G401.6 (cell line): ENCODE results near the gene PHC2.
"Not testable (repeated sequence)": the region's sequence is repeated elsewhere in the genome, so short reads cannot be mapped to it uniquely, and the experiment has no call there.

ENCODE experiments used
- FAIRE-seq: peaks from 2 replicates; lab custom pipeline; 2012; peaks lifted over from hg19 to GRCh38; lab: Jason Lieb, UNC

PHC2 gene

DNA sequence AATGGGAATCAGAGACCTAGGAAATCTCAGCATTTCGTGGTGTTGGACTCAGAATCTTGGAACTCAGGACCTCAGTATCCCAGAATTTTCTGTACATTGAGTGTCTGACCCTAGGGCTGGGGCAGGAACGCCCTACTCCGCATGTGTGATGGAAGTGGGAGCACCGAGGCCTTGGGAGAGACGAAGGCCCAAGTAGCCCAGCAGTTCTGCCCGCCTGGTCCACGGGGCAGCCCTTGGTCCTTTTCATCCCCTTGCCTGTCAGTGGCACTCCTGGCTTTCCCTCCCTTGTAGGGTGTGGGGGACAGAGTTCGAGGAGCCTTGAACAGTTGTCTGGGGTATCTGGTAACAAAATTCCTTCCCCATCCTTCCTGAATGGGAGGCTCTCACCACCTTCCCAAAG lies 120.2 kb downstream of the PHC2 start:
- FAIRE-seq: no peak

DNA sequence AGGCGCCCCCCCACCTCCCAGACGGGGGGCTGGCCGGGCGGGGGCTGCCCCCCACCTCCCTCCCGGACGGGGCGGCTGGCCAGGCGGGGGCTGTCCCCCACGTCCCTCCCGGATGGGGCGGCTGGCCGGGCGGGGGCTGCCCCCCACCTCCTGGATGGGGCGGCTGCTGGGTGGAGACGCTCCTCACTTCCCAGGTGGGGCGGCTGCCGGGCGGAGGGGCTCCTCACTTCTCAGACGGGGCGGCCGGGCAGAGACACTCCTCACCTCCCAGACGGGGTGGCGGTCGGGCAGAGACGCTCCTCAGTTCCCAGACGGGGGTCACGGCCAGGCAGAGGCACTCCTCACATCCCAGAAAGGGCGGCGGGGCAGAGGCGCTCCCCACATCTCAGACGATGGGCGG lies 121.5 kb downstream of the PHC2 start:
- not testable (repeated sequence) for FAIRE-seq

- FAIRE-seq: no peak
These were observed 123.4 kb downstream of the PHC2 start for GRCh38 chr1:33307494-33307864.

GRCh38 chr1:33306653-33307493 lies 124.0 kb downstream of the PHC2 start:
- FAIRE-seq: no peak

DNA sequence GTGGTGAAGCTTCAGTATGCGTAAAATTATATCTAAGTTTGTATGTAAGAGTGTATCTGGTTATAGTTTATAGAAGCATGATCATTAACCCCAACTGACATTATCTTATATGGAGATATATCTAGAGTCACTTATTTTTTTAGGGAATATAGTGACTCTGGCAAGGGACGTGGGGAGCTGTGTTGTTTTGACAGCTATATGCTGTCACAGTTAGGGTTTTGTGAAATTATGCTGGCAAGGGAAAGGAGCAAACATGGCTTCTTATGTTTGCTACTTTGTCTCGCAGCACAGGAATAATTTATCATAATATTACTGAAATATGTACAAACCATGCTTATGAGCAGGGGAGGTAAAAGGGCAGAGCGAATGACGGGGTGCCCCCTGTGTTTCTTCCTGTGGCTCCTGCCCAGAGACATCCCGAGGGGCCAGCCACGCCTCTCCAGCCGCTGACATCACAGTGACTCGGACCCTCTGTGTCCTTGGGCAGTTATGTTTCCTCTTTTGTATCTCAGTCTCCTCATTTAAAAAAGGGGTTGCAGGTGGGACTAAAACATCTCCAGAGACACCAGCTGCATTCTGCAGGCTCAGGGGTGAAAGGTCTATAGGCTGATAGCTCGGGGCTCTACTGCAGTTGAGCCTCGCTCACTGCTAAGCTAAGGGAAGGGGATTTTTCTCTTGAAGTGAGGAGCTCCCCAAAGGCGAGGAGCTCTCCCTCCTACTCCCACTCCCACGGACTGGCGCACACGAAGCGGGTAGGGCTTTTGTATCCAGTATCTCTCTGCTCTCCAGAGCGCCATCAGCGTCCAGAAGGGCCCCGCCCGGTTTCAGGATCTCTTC lies 124.9 kb downstream of the PHC2 start:
- FAIRE-seq: no peak

DNA sequence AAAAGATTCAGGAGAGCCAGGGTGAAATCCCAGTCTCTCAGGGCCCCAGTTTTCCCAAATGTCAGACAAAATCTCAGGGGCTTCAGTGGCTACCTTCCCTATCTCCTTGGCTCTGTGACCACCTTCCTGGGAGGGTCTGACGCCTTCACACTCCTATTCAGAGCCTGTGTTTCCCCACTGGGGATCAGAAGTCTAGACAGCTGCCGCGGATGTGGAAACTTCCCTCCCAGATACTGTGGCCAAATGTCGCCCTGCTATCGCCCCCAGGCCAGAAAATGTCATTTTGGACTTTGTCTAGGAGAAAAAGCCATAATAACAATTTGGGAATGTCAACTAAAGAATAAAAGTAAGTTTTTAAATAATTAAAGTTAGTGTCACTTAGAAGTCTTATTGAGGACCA lies 125.9 kb downstream of the PHC2 start:
- no peak for FAIRE-seq

DNA sequence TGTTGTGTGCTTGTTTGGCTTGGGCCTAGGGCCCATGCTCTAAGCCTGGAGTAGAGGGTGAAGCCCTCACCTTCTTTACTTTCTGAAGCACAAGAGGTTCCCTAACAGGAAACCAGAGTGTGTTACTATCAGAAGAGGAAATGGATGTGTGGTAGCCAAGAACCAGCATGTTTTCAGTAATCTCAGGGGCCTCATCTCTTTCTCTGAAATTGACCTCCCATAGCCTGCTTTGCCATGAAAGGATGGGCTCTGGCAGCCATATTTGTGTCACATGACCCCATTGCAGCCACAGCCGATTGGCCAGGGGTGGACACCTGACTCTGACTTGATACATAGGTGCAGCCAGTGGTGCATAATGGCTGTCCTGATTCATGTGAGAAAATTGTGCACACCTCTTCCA lies 128.6 kb downstream of the PHC2 start:
- no peak for FAIRE-seq

GRCh38 chr1:33301273-33301984 lies 129.5 kb downstream of the PHC2 start:
- no peak for FAIRE-seq

GRCh38 chr1:33300673-33301072 lies 130.2 kb downstream of the PHC2 start:
- FAIRE-seq: no peak

DNA sequence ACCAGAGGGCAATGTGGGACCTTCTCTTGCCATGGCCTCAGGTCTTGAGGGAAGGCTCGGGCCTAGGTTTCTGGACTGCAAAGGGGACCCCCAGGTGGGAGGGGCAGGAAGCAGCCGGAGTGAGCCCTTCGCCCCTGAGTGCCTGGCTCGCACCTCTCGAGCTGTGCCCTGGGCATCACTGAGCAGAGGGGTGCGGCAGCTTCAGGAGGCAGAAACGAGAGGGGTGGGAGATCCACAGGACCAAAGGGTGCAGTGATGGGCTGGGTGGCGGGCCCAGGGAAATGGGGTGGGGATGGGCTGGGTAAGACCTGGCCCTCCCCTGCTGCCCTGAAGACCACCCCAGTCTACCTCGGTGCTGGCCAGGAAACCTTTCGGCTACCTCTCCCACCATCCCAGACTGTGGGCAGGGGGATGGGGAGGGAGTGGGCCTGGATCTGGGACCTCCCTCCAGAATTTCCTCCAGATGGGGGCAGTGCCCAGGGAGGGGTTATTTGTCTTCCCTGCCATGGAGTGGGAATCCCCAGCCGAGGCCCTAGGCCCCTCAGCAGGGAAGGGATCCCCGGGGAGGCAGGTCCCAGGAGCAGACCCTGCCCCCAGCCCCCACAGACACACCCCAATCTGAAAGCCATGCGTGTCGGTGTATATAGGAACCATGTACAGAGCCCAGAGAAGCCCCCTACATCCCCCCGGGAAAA lies 131.3 kb downstream of the PHC2 start:
- FAIRE-seq: no peak

- peak; percentile 39 for FAIRE-seq
These were observed 132.1 kb downstream of the PHC2 start for GRCh38 chr1:33298623-33299277.

GRCh38 chr1:33297911-33298622 lies 132.8 kb downstream of the PHC2 start:
- FAIRE-seq: no peak

DNA sequence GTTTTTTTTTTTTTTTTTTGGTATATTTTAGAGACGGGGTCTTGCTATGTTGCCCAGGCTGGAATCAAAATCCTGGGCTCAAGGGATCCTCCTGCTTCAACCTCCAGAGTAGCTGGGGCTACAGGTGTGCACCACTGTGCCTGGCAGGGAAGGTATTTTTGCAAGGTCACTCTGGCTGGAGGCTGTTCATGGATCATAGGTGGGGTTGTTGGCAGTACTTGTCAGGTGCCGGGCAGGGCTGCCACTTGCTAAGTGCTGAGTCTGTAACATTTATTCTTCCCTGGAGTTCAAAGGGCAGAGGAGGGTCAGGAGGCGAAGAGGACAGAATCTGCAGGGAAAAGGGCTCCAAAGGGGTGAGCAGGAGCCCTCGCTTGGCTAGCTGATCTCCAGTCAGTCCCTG lies 134.1 kb downstream of the PHC2 start:
- FAIRE-seq: no peak

- no peak for FAIRE-seq
These were observed 134.8 kb downstream of the PHC2 start for GRCh38 chr1:33296082-33296458.

- no peak for FAIRE-seq
These were observed 135.3 kb downstream of the PHC2 start for GRCh38 chr1:33295450-33296081.

DNA sequence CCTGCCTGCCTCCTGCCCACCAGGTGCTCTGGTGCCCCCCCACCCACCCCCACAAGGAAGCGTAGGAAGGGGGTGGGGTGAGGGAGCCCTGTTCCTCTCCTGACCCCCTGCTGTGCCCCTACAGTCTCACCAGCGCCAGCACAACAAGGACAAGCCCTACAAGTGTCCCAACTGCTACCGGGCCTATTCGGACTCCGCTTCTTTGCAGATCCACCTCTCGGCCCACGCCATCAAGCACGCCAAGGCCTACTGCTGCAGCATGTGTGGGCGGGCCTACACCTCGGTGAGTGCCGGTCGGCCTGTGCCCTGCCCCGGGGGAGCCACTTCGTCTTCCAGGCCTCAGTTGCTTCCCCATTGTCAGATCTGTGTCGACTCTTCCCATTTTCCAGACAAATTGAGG lies 135.9 kb downstream of the PHC2 start:
- no peak for FAIRE-seq

GRCh38 chr1:33294071-33295010 lies 136.6 kb downstream of the PHC2 start:
- no peak for FAIRE-seq

DNA sequence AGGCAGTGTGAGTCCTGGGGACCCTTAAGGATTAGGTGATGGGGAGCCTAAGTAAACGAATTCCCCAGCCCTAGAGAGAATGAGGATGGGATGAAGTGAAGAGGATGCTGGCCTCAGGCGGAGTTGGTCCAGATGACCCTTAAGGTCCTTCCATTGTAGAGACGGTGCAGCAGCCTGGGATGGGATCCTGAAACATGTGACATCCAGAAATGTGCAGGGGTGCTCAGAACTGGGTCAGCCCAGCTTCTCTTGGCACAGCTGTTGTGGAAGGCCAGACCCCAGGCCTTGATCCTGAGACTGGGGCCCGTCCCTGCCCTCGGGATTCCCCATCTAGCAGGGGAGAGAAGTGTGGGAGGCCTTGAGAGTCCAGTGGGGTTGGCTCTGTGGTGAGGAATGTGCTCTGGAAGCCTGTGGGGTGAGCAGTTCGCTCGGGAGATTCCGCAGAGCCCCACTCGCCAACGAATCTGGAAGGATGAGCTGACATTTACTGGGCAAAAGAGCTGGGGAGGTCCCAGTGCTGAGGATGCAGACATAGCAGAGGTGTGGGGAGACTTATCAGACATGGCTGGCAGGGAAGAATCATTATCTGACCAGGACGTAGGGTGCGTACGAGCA lies 138.1 kb downstream of the PHC2 start:
- FAIRE-seq: no peak

DNA sequence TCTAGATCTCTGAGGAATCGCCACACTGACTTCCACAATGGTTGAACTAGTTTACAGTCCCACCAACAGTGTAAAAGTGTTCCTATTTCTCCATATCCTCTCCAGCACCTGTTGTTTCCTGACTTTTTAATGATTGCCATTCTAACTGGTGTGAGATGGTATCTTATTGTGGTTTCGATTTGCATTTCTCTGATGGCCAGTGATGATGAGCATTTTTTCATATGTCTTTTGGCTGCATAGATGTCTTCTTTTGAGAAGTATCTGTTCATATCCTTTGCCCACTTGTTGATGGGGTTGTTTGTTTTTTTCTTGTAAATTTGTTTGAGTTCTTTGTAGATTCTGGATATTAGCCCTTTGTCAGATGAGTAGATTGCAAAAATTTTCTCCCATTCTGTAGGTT lies 140.3 kb downstream of the PHC2 start:
- not testable (repeated sequence) for FAIRE-seq
